H1 (cell line): ENCODE results near the gene EFCAB8. TPM values are rescaled to one million over a fixed set of nuclear protein-coding genes. Genes with fewer than 3 reads are reported as not detected.

ENCODE experiments used
- CTCF ChIA-PET: fragments of 300-600 bp; sonication (Branson Sonifier 250); formaldehyde crosslinking; loops from one replicate; lab custom pipeline; 2021; ENCODE audit not compliant: partially characterized antibody; lab: Charles Lee
- POLR2A ChIA-PET: fragments of 300-600 bp; sonication (Branson Sonifier 250); formaldehyde crosslinking; loops from one replicate; lab custom pipeline; 2021; ENCODE audit warnings: inconsistent platforms; ENCODE audit not compliant: partially characterized antibody; lab: Charles Lee
- DNase-seq, 2 experiments: peaks; one replicate each; pipeline versions ENCODE4 v3.0.0 to v3.0.0-alpha.2; 2010 to 2022; ENCODE audit warnings: low spot score in 2 of 2, low read depth in 1 of 2, mixed read lengths in 1 of 2
- FAIRE-seq: peaks from 2 replicates; lab custom pipeline; 2011; peaks lifted over from hg19 to GRCh38; lab: Jason Lieb, UNC
- H2AFZ ChIP-seq: 2 replicates; pipeline ENCODE4 v1.8.1; 2012; ENCODE audit warnings: low read length, inconsistent platforms
- H2AK5ac ChIP-seq: 2 replicates; pipeline ENCODE4 v1.6.1; 2013; ENCODE audit warnings: low read depth, low read length
- H2BK120ac ChIP-seq: replicated peaks from 2 replicates; pipeline ENCODE3; 2013; ENCODE audit warnings: low read depth, low read length, inconsistent platforms
- H2BK12ac ChIP-seq: 2 replicates; pipeline ENCODE4 v1.6.1; 2013; ENCODE audit warnings: low read depth, low read length
- H2BK15ac ChIP-seq: 2 replicates; pipeline ENCODE4 v1.6.1; 2013; ENCODE audit warnings: low read length
- H2BK20ac ChIP-seq: 2 replicates; pipeline ENCODE4 v1.6.1; 2013; ENCODE audit warnings: low read length
- H2BK5ac ChIP-seq: 2 replicates; pipeline ENCODE4 v1.6.1; 2013; ENCODE audit warnings: low read depth, low read length
- H3K14ac ChIP-seq: 2 replicates; pipeline ENCODE4 v1.6.1; 2013; ENCODE audit warnings: inconsistent platforms; ENCODE audit not compliant: insufficient read length
- H3K18ac ChIP-seq: 2 replicates; pipeline ENCODE4 v1.6.1; 2013; ENCODE audit warnings: low read length; ENCODE audit errors: extremely low read depth
- H3K23ac ChIP-seq: 2 replicates; pipeline ENCODE4 v1.6.1; 2013; ENCODE audit warnings: inconsistent platforms; ENCODE audit not compliant: insufficient read length
- H3K23me2 ChIP-seq: 2 replicates; pipeline ENCODE4 v1.6.1; 2013; ENCODE audit warnings: low read depth, low read length
- H3K27ac ChIP-seq: 2 replicates; pipeline ENCODE4 v1.6.1; 2011; ENCODE audit warnings: low read depth, low read length, inconsistent platforms
- H3K27me3 ChIP-seq, 4 experiments: replicated peaks in 1 of 4; 1 replicate in 1 of 4; 2 replicates in 3 of 4; pipeline versions ENCODE4 v1.6.1 to v1.8.1; 2011 to 2013; ENCODE audit warnings: low read length in 3 of 4, mild to moderate bottlenecking in 3 of 4, inconsistent platforms in 2 of 4, mixed read lengths in 2 of 4, moderate library complexity in 1 of 4; ENCODE audit not compliant: control insufficient read depth in 3 of 4, insufficient read depth in 3 of 4; ENCODE audit errors: extremely low read depth in 1 of 4
- H3K36me3 ChIP-seq, 4 experiments: 2 replicates each; pipeline versions ENCODE4 v1.6.1 to v1.8.1; 2011 to 2013; ENCODE audit warnings: mild to moderate bottlenecking in 4 of 4, low read length in 3 of 4, moderate library complexity in 2 of 4, control low read depth in 1 of 4, inconsistent platforms in 1 of 4; ENCODE audit not compliant: insufficient read depth in 4 of 4, control insufficient read depth in 2 of 4
- H3K4ac ChIP-seq: replicated peaks from 2 replicates; pipeline ENCODE3; 2013; ENCODE audit warnings: low read length, low read depth, mixed read lengths, inconsistent platforms; ENCODE audit not compliant: insufficient read length
- H3K4me1 ChIP-seq, 4 experiments: replicated peaks in 1 of 4; 1 replicate in 1 of 4; 2 replicates in 3 of 4; pipeline versions ENCODE4 v1.6.1 to v1.8.1; 2011 to 2013; ENCODE audit warnings: low read length in 3 of 4, inconsistent platforms in 2 of 4, mixed read lengths in 1 of 4; ENCODE audit not compliant: insufficient read depth in 4 of 4, control insufficient read depth in 3 of 4
- H3K4me2 ChIP-seq, 2 experiments: 2 replicates each; pipeline versions ENCODE4 v1.6.1 to v1.8.1; 2011 to 2013; ENCODE audit warnings: low read depth in 2 of 2, low read length in 2 of 2, control low read depth in 1 of 2, inconsistent platforms in 1 of 2, mild to moderate bottlenecking in 1 of 2; ENCODE audit not compliant: insufficient read depth in 1 of 2
- H3K4me3 ChIP-seq, 4 experiments: fragments of 200-600, 300-600 bp in 1 of 4; sonication (generic), shearing (Covaris generic), sonication (Bioruptor Twin) in 1 of 4; 2 replicates each; pipeline versions ENCODE4 v1.5.1 to v1.8.1; 2011 to 2016; ENCODE audit warnings: low read length in 4 of 4, low read depth in 3 of 4, control low read depth in 2 of 4, inconsistent platforms in 2 of 4, mild to moderate bottlenecking in 2 of 4, mixed read lengths in 1 of 4, moderate library complexity in 1 of 4; ENCODE audit not compliant: insufficient read depth in 2 of 4; ENCODE audit errors: extremely low read depth in 1 of 4
- H3K56ac ChIP-seq: replicated peaks from 2 replicates; pipeline ENCODE3; 2013; ENCODE audit warnings: low read depth, mild to moderate bottlenecking, mixed read lengths, low read length, inconsistent platforms; ENCODE audit not compliant: insufficient read length
- H3K79me1 ChIP-seq: 2 replicates; pipeline ENCODE4 v1.6.1; 2013; ENCODE audit warnings: low read depth, low read length, control low read depth
- H3K79me2 ChIP-seq, 2 experiments: 2 replicates each; pipeline versions ENCODE4 v1.6.1 to v1.8.1; 2012 to 2013; ENCODE audit warnings: low read length in 2 of 2, mild to moderate bottlenecking in 2 of 2, inconsistent platforms in 1 of 2; ENCODE audit not compliant: insufficient read depth in 2 of 2, control insufficient read depth in 1 of 2
- H3K9ac ChIP-seq, 4 experiments: replicated peaks in 1 of 4; 1 replicate in 1 of 4; 2 replicates in 3 of 4; pipeline versions ENCODE4 v1.6.1 to v1.8.1; 2011 to 2013; ENCODE audit warnings: low read depth in 3 of 4, low read length in 3 of 4, control low read depth in 2 of 4, mild to moderate bottlenecking in 2 of 4, moderate library complexity in 2 of 4, inconsistent platforms in 1 of 4; ENCODE audit errors: extremely low read depth in 1 of 4
- H3K9me3 ChIP-seq, 2 experiments: 2 replicates each; pipeline versions ENCODE4 v1.6.1 to v1.8.1; 2012 to 2013; ENCODE audit warnings: mild to moderate bottlenecking in 2 of 2, moderate library complexity in 2 of 2, control low read depth in 1 of 2, inconsistent platforms in 1 of 2, low read depth in 1 of 2, low read length in 1 of 2, mixed read lengths in 1 of 2; ENCODE audit not compliant: insufficient read depth in 2 of 2
- H4K20me1 ChIP-seq, 2 experiments: replicated peaks in 1 of 2; 2 replicates each; pipeline versions ENCODE3 to v1.8.1; 2011 to 2013; ENCODE audit warnings: inconsistent platforms in 2 of 2, low read length in 2 of 2, mild to moderate bottlenecking in 1 of 2; ENCODE audit not compliant: insufficient read depth in 2 of 2, control insufficient read depth in 1 of 2
- H4K5ac ChIP-seq: 2 replicates; pipeline ENCODE4 v1.6.1; 2013; ENCODE audit warnings: low read length, low read depth, mixed read lengths, inconsistent platforms; ENCODE audit not compliant: insufficient read length
- H4K8ac ChIP-seq: 2 replicates; pipeline ENCODE4 v1.8.0; 2013; ENCODE audit warnings: mild to moderate bottlenecking, moderate library complexity, low read length, inconsistent platforms; ENCODE audit not compliant: insufficient read depth; ENCODE audit errors: extremely low read depth
- H4K91ac ChIP-seq: replicated peaks from 2 replicates; pipeline ENCODE3; 2013; ENCODE audit warnings: low read length, mixed read lengths, inconsistent platforms; ENCODE audit not compliant: insufficient read length
- EZH2 ChIP-seq: fragments of 200-600 bp; sonication (generic); IDR thresholded peaks from 2 replicates; pipeline ENCODE4 v1.7.1; 2012; ENCODE audit warnings: low read depth, mild to moderate bottlenecking, moderate library complexity, low read length, inconsistent platforms; ENCODE audit not compliant: severe bottlenecking
- HDAC2 ChIP-seq, 2 experiments: fragments of 300-600 bp in 1 of 2; sonication (generic) in 1 of 2; IDR thresholded peaks; 2 replicates each; pipeline ENCODE4 v1.6.1; 2011 to 2012; ENCODE audit warnings: low read depth in 2 of 2, low read length in 2 of 2, mild to moderate bottlenecking in 2 of 2, moderate library complexity in 2 of 2, borderline replicate concordance in 1 of 2, inconsistent platforms in 1 of 2
- KDM1A ChIP-seq: fragments of 200-600, 300-600 bp; sonication (generic); IDR thresholded peaks from 2 replicates; pipeline ENCODE4 v1.7.1; 2016; ENCODE audit warnings: mild to moderate bottlenecking, low read length, borderline replicate concordance
- MAX ChIP-seq: IDR thresholded peaks from 2 replicates; pipeline ENCODE4 v1.6.1; 2012; ENCODE audit warnings: inconsistent platforms
- NANOG ChIP-seq: IDR thresholded peaks from 2 replicates; pipeline ENCODE4 v1.6.1; 2011; ENCODE audit warnings: low read length, low read depth, mild to moderate bottlenecking, inconsistent platforms; ENCODE audit not compliant: insufficient read depth, poor library complexity, severe bottlenecking
- POLR2AphosphoS5 ChIP-seq: IDR thresholded peaks from 2 replicates; pipeline ENCODE4 v1.6.1; 2011; ENCODE audit warnings: low read depth, low read length
- SIRT6 ChIP-seq: IDR thresholded peaks from one replicate; pipeline ENCODE4 v1.7.1; 2012; ENCODE audit warnings: low read length, inconsistent platforms
- SIX5 ChIP-seq: IDR thresholded peaks from 2 replicates; pipeline ENCODE4 v1.6.1; 2011; ENCODE audit warnings: mild to moderate bottlenecking, low read depth, low read length
- whole genome bisulfite sequencing, 2 experiments: shearing (Covaris generic) in 1 of 2; methylation state at CpG; one replicate each; pipeline versions ENCODE4 v1.1.6 to v1.1.7; 2013 to 2015; ENCODE audit warnings: low lambda C conversion rate in 2 of 2, mixed read lengths in 2 of 2, inconsistent platforms in 1 of 2, low coverage in 1 of 2, missing lambda C conversion rate in 1 of 2; ENCODE audit not compliant: insufficient replicate concordance in 2 of 2, insufficient coverage in 1 of 2, insufficient read length in 1 of 2; ENCODE audit errors: extremely low coverage in 1 of 2, missing lambda C conversion rate in 1 of 2; 5-methylcytosine and 5-hydroxymethylcytosine counted together
- polyA plus RNA-seq, 7 experiments: library from polyadenylated mRNA; depleted of rRNA in 3 of 7; stranded (reverse) in 5 of 7; unstranded in 2 of 7; fragments of >200 nt in 5 of 7; fragments of 200-250 nt in 2 of 7; gene quantifications; 1 replicate in 5 of 7; 2 replicates in 1 of 7; 4 replicates in 1 of 7; pipeline versions ENCODE4 v1.2.1 to v1.2.3, GENCODE V29; 2011 to 2013; ENCODE audit warnings: missing spikeins in 2 of 7, mixed read lengths in 2 of 7
- total RNA-seq: library from RNA; stranded (reverse); fragmentation: NEBNext Ultra II Directional; extraction: Animal tissue kit (Norgen Biotek cat#: 25700); gene quantifications from 2 replicates; pipeline ENCODE4 v1.2.1, GENCODE V29; 2021

Gene EFCAB8
- total and polyA plus RNA-seq, 2 of the 8 experiments (the other 6 are each of a cell fraction or from before 2014, with no cell fraction given) = 0.06 to 0.20 TPM

- Histone ChIP-seq H2AFZ (no peak overlapping the region), H4K20me1 (no peaks in the 10 kb centered on the region), H3K9ac (no peak overlapping the region), H2BK120ac (no peak overlapping the region), H3K4me1 (no peaks in the 10 kb centered on the region; a peak in 1 of 7 replicates), H3K56ac (no peak overlapping the region), H2BK12ac (no peak overlapping the region), H2BK15ac (no peak overlapping the region), H3K4me2 (no peak overlapping the region), H4K91ac (no peak overlapping the region), H3K79me1 (no peaks in the 10 kb centered on the region), H3K36me3 (no peaks in the 10 kb centered on the region), H3K9me3 (no peaks in the 10 kb centered on the region), H4K5ac (no peak overlapping the region), H2BK5ac (no peak overlapping the region), H2BK20ac (no peak overlapping the region), H4K8ac (no peak overlapping the region), H3K79me2 (no peaks in the 10 kb centered on the region), H3K23ac (no peak overlapping the region)
- ChIA-PET CTCF (interaction anchor here (1.4 to 2.9 kb wide), 3 partner anchors 20 to 26 kb away, joined by 4 to 18 read pairs (median 7); no protein-coding TSS in a partner anchor), POLR2A (no interaction called here)
- 91% methylated on average over 1 of the region's 1 CpG; no CpG with 5 or more reads in 1 of the 2 experiments for WGBS, 2 experiments
- no peak for FAIRE-seq
- no peak for DNase-seq
- TF ChIP-seq NANOG (no peak), MAX (no peak), HDAC2 (IDR thresholded peaks at IDR 0.05; ENCODE audit: borderline replicate concordance in 1 of 2, low read depth in 2 of 2, low read length in 2 of 2) (no peak), EZH2 (no peak), KDM1A (no peak), SIRT6 (no peak), SIX5 (no peak), POLR2AphosphoS5 (no peak)
- TF ChIP-seq, all 59 proteins: peak for 0
- no peak overlapping the region for H3K14ac ChIP-seq
- no peaks in the 10 kb centered on the region for H3K23me2 ChIP-seq
- no peak overlapping the region for H3K4ac ChIP-seq
- H3K18ac ChIP-seq = no peak overlapping the region
- H3K27me3 ChIP-seq = no peaks in the 10 kb centered on the region
- H2AK5ac ChIP-seq = no peak overlapping the region
- H3K27ac ChIP-seq = no peak overlapping the region
- H3K4me3 ChIP-seq = no peak overlapping the region
Observed at GRCh38 chr20:32924781-32925180, 66.1 kb downstream of the EFCAB8 start.
